GM21381 (cell line): ENCODE results near the gene SRGN.
"Not testable (repeated sequence)": the region's sequence is repeated elsewhere in the genome, so short reads cannot be mapped to it uniquely, and the experiment has no call there.

Experiments
- ATAC-seq: cut with Tn5 transposase; IDR thresholded peaks from one replicate; pipeline ENCODE4 v1.9.1; 2021; ENCODE audit warnings: mild to moderate bottlenecking, moderate library complexity; ENCODE audit not compliant: unreplicated experiment

Gene SRGN

DNA sequence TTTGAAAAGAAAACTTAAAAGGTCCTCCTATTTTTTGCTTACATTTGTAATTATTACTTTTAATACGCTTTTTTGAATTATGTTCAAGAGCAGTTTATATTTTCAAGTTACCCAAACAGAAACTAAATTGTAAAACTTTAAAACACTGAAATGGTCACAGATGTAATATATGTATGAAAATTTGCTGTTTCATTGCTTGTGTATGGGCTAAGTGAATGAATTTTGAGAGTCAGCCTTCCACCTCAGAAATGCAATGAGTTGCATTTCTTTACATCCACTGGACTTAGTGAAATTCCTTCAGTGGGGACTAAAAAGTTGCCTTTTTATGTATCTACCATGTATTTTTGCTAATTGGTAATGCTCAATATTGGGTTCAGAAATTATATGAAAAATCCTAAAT, 37.7 kb downstream of the SRGN start:
- no peak for ATAC-seq

DNA sequence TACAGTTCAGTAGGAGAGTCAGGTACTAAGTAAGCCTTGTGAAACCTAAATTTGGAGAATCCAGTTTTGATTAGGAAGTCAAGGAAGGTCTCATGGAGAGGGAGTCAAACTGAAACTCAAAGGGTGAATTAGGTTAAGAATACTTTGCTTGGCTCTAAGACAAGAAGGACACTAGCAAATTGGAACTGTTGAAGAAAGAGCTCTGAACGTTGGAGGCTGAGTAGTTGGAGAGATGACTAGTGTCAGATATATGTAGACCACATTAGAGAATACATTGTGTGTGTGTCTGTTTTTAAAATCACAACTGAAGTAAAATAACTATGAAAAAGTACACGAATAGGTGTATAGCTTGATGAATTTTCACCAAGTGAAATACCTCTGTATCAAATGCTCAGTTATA, 42.3 kb downstream of the SRGN start:
- ATAC-seq: no peak

DNA sequence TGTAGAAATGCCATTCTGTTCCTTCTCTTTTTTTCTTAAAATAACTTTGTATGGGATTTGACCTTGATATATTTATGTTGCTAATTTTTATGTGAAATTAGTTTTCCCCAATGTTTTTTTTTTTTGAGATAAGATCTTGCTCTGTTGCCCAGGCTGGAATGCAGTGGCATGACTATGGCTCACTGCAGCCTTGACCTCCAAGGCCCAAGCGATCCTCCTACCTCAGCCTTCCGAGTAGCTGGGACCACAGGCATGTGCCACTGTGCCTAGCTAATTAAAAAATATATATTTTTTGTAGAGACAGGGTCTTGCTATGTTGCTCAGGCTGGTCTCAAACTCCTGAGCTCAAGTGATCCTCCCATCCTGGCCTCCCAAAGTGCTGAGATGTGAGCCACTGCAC, 52.1 kb downstream of the SRGN start:
- no peak for ATAC-seq

DNA sequence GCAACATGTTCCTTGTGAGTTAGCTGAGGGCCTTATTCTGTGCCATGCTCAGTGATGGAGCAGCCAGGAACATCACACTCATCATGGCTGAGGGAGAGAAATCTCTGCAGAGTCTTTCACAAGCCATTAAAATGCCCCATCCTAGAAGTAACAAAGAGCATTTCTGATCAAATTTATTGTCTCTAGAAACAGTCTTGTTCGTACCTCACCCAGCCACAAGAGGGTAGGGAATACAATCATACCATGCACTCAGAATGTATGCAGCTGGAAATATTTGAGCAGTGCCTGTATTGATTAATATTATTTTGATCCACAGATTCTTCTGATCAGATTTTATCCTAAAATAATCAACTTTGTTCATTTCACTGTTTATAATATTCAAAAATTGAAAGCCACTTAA, 53.4 kb downstream of the SRGN start:
- no peak for ATAC-seq

DNA sequence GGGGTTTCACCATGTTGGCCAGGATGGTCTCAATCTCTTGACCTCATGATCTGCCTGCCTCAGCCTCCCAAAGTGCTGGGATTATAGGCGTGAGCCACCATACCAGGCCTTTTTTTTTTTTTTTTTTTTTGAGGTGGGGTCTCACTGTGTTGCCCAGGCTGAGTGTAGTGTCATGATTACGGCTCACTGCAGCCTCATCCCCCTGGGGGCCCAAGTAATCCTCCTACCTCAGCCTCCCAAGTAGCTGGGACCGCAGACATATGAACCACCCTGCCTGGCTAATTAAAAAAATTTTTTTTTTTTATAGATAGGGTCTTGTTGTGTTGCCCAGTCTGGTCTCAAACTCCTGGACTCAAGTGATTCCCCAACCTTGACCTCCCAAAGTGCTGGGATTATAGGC, 54.2 kb downstream of the SRGN start:
- ATAC-seq: not testable (repeated sequence)

DNA sequence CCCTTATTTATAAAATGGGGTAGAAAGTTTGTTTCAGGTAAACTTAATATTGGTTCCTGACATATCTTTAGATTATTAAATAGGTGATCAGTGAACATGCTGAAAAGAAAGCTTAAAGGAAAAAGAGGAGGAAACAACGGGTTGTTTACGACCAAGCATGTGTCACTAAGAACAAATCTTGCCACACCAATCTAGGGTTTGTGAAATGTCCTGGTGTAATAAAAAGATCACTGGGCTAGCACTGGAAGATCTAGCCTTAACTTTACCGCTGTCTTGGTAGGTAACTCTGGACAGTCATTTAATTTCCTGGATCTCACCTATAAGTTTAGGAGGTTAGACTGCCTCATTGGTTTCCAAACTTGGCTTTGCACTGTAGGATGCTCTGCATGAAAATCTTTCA, 55.1 kb downstream of the SRGN start:
- no peak for ATAC-seq

DNA sequence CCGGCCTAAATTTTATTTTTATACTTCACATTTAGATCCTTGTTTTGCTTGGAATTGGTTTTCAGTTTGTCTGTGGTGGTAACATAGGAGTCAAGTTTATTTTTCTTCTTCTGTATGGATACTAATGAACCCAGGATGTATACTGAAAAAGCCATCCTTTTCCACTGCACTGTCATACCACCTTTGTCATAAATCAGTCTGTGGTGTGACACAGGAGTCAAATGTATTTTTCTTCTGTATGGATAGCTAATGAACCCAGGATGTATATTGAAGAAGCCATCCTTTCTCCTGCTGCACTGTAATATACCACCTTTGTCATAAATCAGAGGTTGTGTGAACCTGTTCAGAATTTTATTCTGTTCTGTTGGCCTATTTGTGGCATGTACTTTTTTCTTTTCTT, 57.4 kb downstream of the SRGN start:
- no peak for ATAC-seq

DNA sequence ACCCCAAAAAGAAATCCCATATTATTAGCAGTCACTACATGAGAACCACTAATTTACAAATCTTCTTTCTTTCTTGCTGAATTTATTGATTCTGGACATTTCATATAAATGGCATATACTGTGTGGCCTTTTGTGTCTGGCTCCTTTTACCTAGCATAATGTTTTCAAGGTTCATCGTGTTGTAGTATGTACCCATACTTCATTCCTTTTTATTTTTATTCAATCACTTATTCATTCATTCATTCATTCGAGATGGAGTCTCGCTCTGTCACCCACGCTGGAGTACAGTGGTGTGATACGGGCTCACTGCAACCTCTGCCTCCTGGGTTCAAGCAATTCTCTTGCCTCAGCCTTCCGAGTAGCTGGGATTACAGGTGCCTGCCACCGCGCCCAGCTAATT, 58.0 kb downstream of the SRGN start:
- no peak for ATAC-seq

DNA sequence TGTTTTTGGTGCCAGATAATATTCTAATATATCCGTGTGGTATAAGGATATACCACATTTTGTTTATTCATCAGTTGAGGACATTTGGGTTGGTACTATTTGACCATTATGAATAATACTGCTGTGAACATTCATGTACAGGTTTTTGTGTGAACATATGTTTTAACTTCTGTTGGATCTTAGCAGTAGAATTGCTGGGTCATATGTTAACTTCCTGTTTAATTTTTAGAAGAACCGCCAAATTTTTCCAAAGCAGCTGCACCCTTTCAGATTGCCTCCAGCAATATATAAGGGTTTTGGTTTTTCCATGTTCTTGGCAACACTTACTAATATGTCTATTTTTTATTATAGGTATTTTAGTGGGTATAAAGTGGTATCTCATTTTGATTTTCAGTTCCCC, 58.9 kb downstream of the SRGN start:
- ATAC-seq: no peak

DNA sequence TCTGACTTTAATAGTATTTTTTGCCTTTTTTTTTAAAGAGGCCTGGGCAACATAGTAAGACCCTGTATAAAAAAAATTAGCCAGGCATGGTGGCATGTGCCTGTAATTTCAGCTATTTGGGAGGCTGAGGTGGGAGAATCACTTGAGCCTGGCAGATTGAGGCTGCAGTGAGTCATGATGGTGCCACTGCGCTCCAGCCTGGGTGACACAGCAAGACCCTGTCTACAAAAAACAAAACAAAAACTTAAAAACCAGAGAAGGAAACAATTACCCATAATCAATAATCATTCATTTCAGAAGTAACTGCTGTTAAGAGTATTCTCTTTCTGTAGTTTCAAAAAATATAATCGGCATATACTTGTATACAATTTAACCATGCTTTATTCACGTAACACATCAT, 64.1 kb downstream of the SRGN start:
- no peak for ATAC-seq

DNA sequence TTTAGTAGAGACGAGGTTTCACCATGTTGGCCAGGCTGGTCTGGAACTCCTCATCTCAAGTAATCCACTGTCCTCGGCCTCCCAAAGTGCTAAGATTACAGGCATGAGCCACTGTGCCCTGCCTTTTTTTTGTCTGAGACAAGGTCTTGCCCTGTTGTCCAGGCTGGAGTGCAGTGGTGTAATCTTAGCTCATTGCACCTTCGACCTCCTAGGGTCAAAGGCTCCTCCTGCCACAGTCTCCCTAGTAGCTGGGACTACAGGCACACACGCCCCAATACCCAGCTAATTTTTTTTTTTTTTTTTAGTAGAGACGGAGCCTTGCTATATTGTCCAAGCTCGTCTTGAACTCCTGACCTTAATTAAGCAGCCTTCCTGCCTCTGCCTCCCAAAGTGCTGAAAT, 65.3 kb downstream of the SRGN start:
- ATAC-seq: no peak
